BE2C (cell line): ENCODE measurements around the gene SFTPB.

ENCODE experiments used
- DNase-seq: peaks from one replicate; pipeline ENCODE4 v3.0.0-alpha.2; 2020
- H3K27me3 ChIP-seq: fragments of 250-450 bp; sonication (Bioruptor Pico); 2 replicates; pipeline ENCODE4 v1.5.1; 2020; ENCODE audit warnings: mild to moderate bottlenecking
- H3K36me3 ChIP-seq: fragments of 250-450 bp; sonication (Bioruptor Pico); 2 replicates; pipeline ENCODE4 v1.5.1; 2020; ENCODE audit warnings: mild to moderate bottlenecking
- H3K4me1 ChIP-seq: fragments of 250-450 bp; sonication (Bioruptor Pico); 2 replicates; pipeline ENCODE4 v1.5.1; 2020
- H3K4me3 ChIP-seq: 2 replicates; pipeline ENCODE4 v1.5.1; 2011; ENCODE audit warnings: low read depth, low read length
- H3K9me3 ChIP-seq: fragments of 250-450 bp; sonication (Bioruptor Pico); 2 replicates; pipeline ENCODE4 v1.5.1; 2020
- TF ChIP-seq, protein P1 (sequence below): IDR thresholded peaks from 2 replicates; pipeline ENCODE4 v1.5.1; 2012; ENCODE audit warnings: mild to moderate bottlenecking, low read depth, low read length

SFTPB gene

DNA sequence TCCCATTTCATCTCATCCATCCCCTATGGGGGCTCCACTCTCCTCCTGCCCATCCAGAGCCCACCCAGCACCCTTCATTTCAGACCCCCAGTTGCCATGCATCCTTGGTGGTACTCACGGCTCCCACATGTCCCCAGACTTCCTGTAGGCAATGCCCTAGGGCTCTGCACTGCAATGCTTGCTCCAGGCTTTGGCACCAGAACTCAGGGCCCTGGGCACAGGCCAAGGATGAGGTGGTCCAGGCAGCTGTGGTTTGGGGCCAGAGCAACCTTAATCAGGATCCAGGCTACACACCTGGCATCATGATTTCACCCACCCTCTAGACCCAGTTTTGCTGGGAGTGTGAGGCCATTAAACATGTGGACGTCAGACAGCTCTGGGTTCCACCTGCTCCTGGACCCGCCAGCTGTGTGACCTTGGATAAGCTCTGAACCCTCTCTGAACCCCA is 414 bp downstream of the SFTPB start:
- DNase-seq = no peak
- no peaks in the 10 kb centered on the region for H3K9me3 ChIP-seq

GRCh38 chr2:85666435-85667316 is 1.3 kb downstream of the SFTPB start:
- no peaks in the 10 kb centered on the region for H3K27me3 ChIP-seq
- no peak overlapping the region for H3K4me3 ChIP-seq
- H3K9me3 ChIP-seq = no peaks in the 10 kb centered on the region
- no peaks in the 10 kb centered on the region for H3K36me3 ChIP-seq
- no peaks in the 10 kb centered on the region for H3K4me1 ChIP-seq
- TF ChIP-seq, protein P1, sequence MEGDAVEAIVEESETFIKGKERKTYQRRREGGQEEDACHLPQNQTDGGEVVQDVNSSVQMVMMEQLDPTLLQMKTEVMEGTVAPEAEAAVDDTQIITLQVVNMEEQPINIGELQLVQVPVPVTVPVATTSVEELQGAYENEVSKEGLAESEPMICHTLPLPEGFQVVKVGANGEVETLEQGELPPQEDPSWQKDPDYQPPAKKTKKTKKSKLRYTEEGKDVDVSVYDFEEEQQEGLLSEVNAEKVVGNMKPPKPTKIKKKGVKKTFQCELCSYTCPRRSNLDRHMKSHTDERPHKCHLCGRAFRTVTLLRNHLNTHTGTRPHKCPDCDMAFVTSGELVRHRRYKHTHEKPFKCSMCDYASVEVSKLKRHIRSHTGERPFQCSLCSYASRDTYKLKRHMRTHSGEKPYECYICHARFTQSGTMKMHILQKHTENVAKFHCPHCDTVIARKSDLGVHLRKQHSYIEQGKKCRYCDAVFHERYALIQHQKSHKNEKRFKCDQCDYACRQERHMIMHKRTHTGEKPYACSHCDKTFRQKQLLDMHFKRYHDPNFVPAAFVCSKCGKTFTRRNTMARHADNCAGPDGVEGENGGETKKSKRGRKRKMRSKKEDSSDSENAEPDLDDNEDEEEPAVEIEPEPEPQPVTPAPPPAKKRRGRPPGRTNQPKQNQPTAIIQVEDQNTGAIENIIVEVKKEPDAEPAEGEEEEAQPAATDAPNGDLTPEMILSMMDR = no peak
- DNase-seq = no peak

More for the DNA sequence above, 414 bp downstream of the SFTPB start:
- Histone ChIP-seq H3K27me3 (no peaks in the 10 kb centered on the region), H3K36me3 (no peaks in the 10 kb centered on the region), H3K4me1 (no peaks in the 10 kb centered on the region), H3K4me3 (no peak overlapping the region)
- TF ChIP-seq, protein P1 = no peak

DNA sequence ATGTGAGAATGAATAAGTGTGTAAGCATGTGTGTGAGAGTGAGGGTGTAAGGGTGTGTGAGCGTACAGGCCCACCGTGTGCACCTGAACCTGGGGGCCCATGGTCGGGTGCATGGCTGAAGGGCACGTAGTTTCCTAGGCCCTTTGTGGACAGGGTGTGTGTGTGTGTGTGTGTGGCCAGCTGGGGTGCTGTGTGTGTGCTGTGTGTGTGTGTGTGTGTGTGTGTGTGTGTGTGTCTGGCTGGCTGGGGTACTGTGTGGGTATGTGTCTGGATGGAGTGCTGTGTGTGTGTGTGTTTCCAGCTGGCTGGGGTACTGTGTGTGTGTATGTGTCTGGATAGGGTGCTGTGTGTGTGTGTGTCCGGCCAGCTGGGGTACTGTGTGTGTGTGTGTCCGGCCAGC is 2.0 kb downstream of the SFTPB start:
- Histone ChIP-seq H3K4me3 (no peak overlapping the region), H3K9me3 (no peaks in the 10 kb centered on the region), H3K4me1 (no peaks in the 10 kb centered on the region), H3K36me3 (no peaks in the 10 kb centered on the region), H3K27me3 (no peaks in the 10 kb centered on the region)
- DNase-seq = no peak
- TF ChIP-seq, protein P1 = no peak

DNA sequence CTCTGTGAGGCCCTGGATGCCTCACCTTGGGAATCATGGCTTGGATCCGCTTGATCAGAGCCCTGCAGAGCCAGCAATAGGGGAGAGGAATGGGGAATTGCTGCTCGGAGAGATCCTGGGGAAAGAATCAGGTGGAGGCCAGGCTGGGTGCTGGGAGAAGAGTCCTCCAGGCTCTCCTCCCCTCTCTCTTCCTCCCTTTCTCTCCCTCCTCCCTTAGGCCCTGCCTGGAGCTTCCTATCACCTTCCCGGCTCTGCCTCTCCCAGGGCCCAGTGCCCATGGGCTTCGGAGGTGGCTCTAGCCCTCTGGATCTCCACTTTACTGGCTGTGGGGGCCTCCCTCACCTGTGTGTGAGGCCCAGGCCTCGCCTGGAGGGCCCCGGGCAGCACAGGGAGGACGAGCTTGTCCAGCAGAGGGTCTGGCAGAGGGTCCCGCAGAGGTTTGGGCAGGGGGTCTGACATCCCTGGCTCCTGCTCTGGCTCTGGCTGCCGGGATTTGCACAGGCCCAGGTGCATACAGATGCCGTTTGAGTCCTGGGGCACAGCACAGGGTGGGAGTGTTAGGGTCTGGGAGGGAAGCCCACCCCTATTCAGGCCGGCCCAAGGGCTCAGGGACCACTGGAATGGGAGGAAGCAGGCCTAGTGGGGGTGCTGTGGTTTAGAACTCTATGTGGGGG is 2.6 kb downstream of the SFTPB start:
- no peak for DNase-seq
- TF ChIP-seq, protein P1 = no peak

DNA sequence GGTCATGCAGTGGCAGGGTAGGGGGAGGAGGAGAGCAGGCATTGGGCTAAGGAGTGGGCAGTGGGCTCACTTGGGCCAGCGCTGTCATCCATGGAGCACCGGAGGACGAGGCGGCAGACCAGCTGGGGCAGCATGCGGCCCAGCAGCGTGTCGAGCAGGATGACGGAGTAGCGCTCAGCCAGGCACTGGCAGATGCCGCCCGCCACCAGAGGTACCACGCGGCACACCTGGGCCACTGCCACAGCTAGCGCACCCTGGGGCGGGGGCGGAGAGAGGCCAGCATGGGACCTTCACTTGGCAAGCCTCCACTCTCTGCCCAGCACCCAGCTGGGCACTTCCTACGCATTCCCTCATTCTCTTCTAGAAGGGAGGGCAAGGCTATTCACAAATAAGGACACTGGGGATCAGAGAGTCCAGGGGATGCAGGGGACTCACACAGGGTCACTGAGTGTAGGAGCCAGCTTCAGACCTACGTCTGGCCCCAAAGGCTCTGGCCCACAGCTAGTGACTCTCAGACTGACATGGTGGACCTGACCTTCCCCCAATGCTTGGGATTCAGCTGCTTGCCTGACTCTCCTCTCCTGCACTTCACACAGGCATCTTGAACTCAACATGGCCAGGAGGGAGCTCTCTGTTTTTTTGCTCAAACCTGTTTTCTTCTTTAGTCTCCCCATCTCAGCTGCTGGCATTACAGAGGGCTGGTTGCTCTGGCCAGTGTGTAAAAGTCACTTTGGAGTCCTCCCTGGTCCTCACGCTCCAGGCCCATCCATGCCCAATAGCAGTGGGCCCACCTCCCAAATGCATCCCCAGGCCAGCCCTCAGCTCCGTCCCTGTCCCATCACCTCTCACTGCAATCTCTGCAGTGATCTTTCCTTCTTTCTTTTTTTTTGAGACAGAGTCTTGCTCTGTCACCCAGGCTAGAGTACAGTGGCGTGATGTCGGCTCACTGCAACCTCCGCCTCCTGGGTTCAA is 4.1 kb downstream of the SFTPB start:
- TF ChIP-seq, protein P1 = no peak
- no peaks in the 10 kb centered on the region for H3K27me3 ChIP-seq

More for the DNA sequence above, 2.6 kb downstream of the SFTPB start:
- Histone ChIP-seq H3K4me1 (no peaks in the 10 kb centered on the region), H3K27me3 (no peaks in the 10 kb centered on the region), H3K4me3 (no peak overlapping the region), H3K36me3 (no peaks in the 10 kb centered on the region), H3K9me3 (no peaks in the 10 kb centered on the region)

More for the DNA sequence above, 4.1 kb downstream of the SFTPB start:
- no peaks in the 10 kb centered on the region for H3K9me3 ChIP-seq
- H3K4me3 ChIP-seq = no peak overlapping the region
- H3K4me1 ChIP-seq = no peaks in the 10 kb centered on the region
- DNase-seq = no peak
- no peaks in the 10 kb centered on the region for H3K36me3 ChIP-seq
